MM.1S (cell line): ENCODE data around the gene DLX6.

Source experiments
- EZH2 ChIP-seq: fragments of 300-600 bp; sonication (generic); optimal IDR thresholded peaks from 2 replicates; pipeline ENCODE3; 2017; ENCODE audit warnings: low read depth, mild to moderate bottlenecking, antibody characterized with exemption, low read length, mixed read lengths
- EZH2phosphoT487 ChIP-seq: fragments of 300-600 bp; sonication (generic); IDR thresholded peaks from 2 replicates; pipeline ENCODE4 v1.6.1; 2018; ENCODE audit warnings: antibody characterized with exemption, low read length
- TF ChIP-seq, protein P1 (sequence below): fragments of 300-600 bp; sonication (generic); IDR thresholded peaks from 2 replicates; pipeline ENCODE4 v1.5.1; 2016; ENCODE audit warnings: antibody characterized with exemption, low read length, mixed read lengths

- TF ChIP-seq, protein P1, sequence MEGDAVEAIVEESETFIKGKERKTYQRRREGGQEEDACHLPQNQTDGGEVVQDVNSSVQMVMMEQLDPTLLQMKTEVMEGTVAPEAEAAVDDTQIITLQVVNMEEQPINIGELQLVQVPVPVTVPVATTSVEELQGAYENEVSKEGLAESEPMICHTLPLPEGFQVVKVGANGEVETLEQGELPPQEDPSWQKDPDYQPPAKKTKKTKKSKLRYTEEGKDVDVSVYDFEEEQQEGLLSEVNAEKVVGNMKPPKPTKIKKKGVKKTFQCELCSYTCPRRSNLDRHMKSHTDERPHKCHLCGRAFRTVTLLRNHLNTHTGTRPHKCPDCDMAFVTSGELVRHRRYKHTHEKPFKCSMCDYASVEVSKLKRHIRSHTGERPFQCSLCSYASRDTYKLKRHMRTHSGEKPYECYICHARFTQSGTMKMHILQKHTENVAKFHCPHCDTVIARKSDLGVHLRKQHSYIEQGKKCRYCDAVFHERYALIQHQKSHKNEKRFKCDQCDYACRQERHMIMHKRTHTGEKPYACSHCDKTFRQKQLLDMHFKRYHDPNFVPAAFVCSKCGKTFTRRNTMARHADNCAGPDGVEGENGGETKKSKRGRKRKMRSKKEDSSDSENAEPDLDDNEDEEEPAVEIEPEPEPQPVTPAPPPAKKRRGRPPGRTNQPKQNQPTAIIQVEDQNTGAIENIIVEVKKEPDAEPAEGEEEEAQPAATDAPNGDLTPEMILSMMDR = no peak
- no peak for TF ChIP-seq EZH2
- no peak for TF ChIP-seq EZH2phosphoT487
Measured at GRCh38 chr7:97018126-97018601, 12.8 kb downstream of the DLX6 start.
